Colonic mucosa (tissue), 4 donors: Measurements from ENCODE around the gene OR2AE1. TPM values are rescaled to one million over a fixed set of nuclear protein-coding genes. Genes with fewer than 3 reads are reported as not detected.
"Not testable (repeated sequence)": the region's sequence is repeated elsewhere in the genome, so short reads cannot be mapped to it uniquely, and the experiment has no call there.

Source experiments
- DNase-seq: peaks from one replicate; pipeline ENCODE4 v3.0.0-alpha.2; 2020
- H3K27ac ChIP-seq: fragments of 200-600 bp; one replicate; pipeline ENCODE4 v1.8.0; 2021
- H3K27me3 ChIP-seq: fragments of 200-600 bp; one replicate; pipeline ENCODE4 v1.8.0; 2021
- H3K36me3 ChIP-seq: fragments of 200-600 bp; one replicate; pipeline ENCODE4 v1.8.0; 2021
- H3K4me1 ChIP-seq: fragments of 200-600 bp; one replicate; pipeline ENCODE4 v1.8.0; 2021; ENCODE audit warnings: mild to moderate bottlenecking
- H3K4me3 ChIP-seq: fragments of 200-600 bp; one replicate; pipeline ENCODE4 v1.8.0; 2021
- H3K9ac ChIP-seq, 2 donors: one replicate each; pipeline ENCODE4 v1.7.0; 2013; ENCODE audit warnings: control low read depth in 2 of 2, low read depth in 2 of 2, low read length in 2 of 2
- H3K9me3 ChIP-seq: fragments of 200-600 bp; one replicate; pipeline ENCODE4 v1.8.0; 2021
- intact Hi-C: fragments of 100-400 bp; cut with DNase I; formaldehyde crosslinking; loops from one replicate; pipeline ENCODE4 v1.14.1; 2022
- total RNA-seq, 2 donors: library from RNA; stranded (reverse); fragmentation: NEBNext Ultra II Directional in 1 of 2; extraction: Animal tissue kit (Norgen Biotek cat#: 25700) in 1 of 2; gene quantifications; one replicate each; pipeline ENCODE4 v1.2.1, GENCODE V29; 2021
- TF ChIP-seq, protein P1 (sequence below): fragments of 200-600 bp; IDR thresholded peaks from one replicate; pipeline ENCODE4 v1.8.0; 2022; ENCODE audit warnings: antibody characterized with exemption, mild to moderate bottlenecking
- donor health status: healthy.
- donor health status: DM: no; HTN: no; CAD: no.
- donor health status: DM: no; HTN: no; CAD: no.

OR2AE1 gene
- total RNA-seq, 2 donors from 2014 or later = not detected

DNA sequence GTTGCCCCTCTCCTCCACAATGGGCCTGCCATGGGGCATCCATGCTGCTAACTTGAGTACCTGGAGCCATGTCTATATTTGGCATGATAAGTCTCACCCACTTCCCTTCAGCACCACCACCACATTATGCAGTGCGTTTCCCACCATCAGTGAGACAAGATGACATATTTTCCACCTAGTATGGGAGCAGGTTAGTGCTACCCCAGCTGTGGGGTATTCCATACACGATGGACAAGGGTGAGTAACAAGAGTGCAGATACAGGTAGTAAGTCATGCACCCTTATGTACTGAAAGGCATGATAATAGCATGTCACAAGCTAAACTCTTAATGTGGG lies 21.2 kb upstream of the OR2AE1 start:
- no peak for DNase-seq
- Histone ChIP-seq H3K9ac (no peak overlapping the region), H3K36me3 (peaks cover 7% of the 10 kb centered on the region)

DNA sequence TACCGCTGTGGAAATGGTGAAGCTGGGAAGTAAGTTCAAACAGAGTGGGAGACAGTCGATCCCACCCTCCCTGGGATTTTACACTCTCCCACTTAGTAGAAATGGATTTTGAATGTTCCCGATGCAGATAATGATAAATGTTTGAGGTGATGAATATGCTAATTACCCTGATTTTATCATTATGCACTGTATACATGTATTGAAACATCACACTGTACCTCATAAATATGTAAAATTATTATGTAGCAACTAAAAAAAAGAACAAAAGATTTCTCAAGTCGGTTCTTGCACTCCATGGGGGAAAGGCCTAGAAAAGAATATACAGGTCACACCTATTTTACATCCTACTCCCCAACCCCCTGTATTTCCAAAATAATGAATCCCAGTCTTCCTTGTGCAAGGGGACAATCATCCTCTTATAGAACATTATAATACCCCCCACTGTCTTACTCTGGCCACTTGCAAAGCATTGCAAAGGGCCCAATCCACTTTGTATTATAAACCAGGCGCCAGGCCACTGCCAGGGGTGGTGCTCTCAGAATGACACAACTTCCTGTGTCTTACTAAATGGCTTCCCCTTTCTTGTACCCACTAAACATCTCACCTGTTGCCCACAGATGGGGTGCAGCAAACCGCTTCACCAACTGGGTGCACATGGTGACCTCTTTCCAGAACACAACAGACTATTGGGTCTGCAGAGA lies 20.6 kb upstream of the OR2AE1 start:
- H3K36me3 ChIP-seq = peaks cover 2% of the 10 kb centered on the region
- intact Hi-C loops = no loop called here
- no peak overlapping the region for H3K27ac ChIP-seq
- H3K27me3 ChIP-seq = no peaks in the 10 kb centered on the region
- no peaks in the 10 kb centered on the region for H3K9me3 ChIP-seq
- no peak for DNase-seq
- H3K4me3 ChIP-seq = no peak overlapping the region
- H3K4me1 ChIP-seq = no peaks in the 10 kb centered on the region
- no peak overlapping the region for H3K9ac ChIP-seq
- TF ChIP-seq, protein P1, sequence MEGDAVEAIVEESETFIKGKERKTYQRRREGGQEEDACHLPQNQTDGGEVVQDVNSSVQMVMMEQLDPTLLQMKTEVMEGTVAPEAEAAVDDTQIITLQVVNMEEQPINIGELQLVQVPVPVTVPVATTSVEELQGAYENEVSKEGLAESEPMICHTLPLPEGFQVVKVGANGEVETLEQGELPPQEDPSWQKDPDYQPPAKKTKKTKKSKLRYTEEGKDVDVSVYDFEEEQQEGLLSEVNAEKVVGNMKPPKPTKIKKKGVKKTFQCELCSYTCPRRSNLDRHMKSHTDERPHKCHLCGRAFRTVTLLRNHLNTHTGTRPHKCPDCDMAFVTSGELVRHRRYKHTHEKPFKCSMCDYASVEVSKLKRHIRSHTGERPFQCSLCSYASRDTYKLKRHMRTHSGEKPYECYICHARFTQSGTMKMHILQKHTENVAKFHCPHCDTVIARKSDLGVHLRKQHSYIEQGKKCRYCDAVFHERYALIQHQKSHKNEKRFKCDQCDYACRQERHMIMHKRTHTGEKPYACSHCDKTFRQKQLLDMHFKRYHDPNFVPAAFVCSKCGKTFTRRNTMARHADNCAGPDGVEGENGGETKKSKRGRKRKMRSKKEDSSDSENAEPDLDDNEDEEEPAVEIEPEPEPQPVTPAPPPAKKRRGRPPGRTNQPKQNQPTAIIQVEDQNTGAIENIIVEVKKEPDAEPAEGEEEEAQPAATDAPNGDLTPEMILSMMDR = no peak

More for the DNA sequence above, 21.2 kb upstream of the OR2AE1 start:
- Histone ChIP-seq H3K4me3 (no peak overlapping the region), H3K4me1 (no peaks in the 10 kb centered on the region), H3K27me3 (no peaks in the 10 kb centered on the region), H3K27ac (no peak overlapping the region), H3K9me3 (no peaks in the 10 kb centered on the region)
- TF ChIP-seq, protein P1 = no peak
- intact Hi-C loops = no loop called here

GRCh38 chr7:99894738-99895137 lies 17.9 kb upstream of the OR2AE1 start:
- Histone ChIP-seq H3K4me1 (no peaks in the 10 kb centered on the region), H3K4me3 (no peak overlapping the region), H3K36me3 (no peaks in the 10 kb centered on the region), H3K27me3 (no peaks in the 10 kb centered on the region), H3K9ac (no peak overlapping the region), H3K9me3 (no peaks in the 10 kb centered on the region), H3K27ac (no peak overlapping the region)
- TF ChIP-seq, protein P1 = no peak
- no peak for DNase-seq
- intact Hi-C loops = no loop called here

DNA sequence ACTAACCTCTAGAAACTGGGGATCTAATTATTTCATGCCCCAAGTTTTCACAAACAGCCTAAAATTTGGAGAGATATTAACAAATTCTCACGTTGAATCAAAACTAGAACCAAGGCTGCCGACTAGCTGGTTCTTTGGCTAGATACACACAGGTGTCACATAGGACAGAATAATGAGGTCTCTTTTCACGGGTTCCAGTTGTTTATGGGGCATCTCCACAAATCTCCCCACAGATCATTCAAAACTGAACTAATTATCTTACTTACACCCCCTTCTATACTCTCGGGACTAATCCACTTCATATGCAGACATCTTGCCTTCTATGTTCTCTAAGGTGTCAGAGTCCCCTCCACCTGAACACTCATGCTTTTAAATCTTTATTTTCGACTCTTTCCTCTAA lies 16.4 kb upstream of the OR2AE1 start:
- H3K27ac ChIP-seq = no peak overlapping the region
- intact Hi-C loops = no loop called here
- TF ChIP-seq, protein P1 = no peak
- no peaks in the 10 kb centered on the region for H3K9me3 ChIP-seq
- H3K4me3 ChIP-seq = no peak overlapping the region
- no peak for DNase-seq
- H3K27me3 ChIP-seq = no peaks in the 10 kb centered on the region
- H3K4me1 ChIP-seq = no peaks in the 10 kb centered on the region
- no peak overlapping the region for H3K9ac ChIP-seq
- H3K36me3 ChIP-seq = no peaks in the 10 kb centered on the region

GRCh38 chr7:99890348-99890747 lies 13.5 kb upstream of the OR2AE1 start:
- H3K9ac ChIP-seq, H3K4me1 ChIP-seq, H3K27me3 ChIP-seq, DNase-seq, H3K36me3 ChIP-seq, H3K27ac ChIP-seq, H3K4me3 ChIP-seq, intact Hi-C loops, H3K9me3 ChIP-seq: not testable (repeated sequence)

GRCh38 chr7:99888366-99888765 lies 11.5 kb upstream of the OR2AE1 start:
- intact Hi-C loops, DNase-seq: not testable (repeated sequence)

More at GRCh38 chr7:99888366-99888765, 11.5 kb upstream of the OR2AE1 start:
- not testable (repeated sequence) for H3K9ac ChIP-seq, H3K4me3 ChIP-seq, H3K9me3 ChIP-seq, H3K27ac ChIP-seq, H3K4me1 ChIP-seq, H3K27me3 ChIP-seq, H3K36me3 ChIP-seq
